ENCODE measurements around the gene FBXO42. TPM values are rescaled to one million over a fixed set of nuclear protein-coding genes. Genes with fewer than 3 reads are reported as not detected.
"Not testable (repeated sequence)": the region's sequence is repeated elsewhere in the genome, so short reads cannot be mapped to it uniquely, and the experiment has no call there.

FBXO42 gene
- total RNA-seq, 1 donor from 2014 or later: 17.1 TPM

GRCh38 chr1:16375521-16376340 lies 23.5 kb upstream of the FBXO42 start:
- DNase-seq (no peak), ATAC-seq (ENCODE audit: poor library complexity) (peak; percentile 43)
- intact Hi-C loops (cut with DNase I): no loop called here

- intact Hi-C loops (cut with DNase I): no loop called here
- ATAC-seq (ENCODE audit: poor library complexity): no peak
- no peak for DNase-seq
Observed at GRCh38 chr1:16374266-16374665, 22.0 kb upstream of the FBXO42 start.

DNA sequence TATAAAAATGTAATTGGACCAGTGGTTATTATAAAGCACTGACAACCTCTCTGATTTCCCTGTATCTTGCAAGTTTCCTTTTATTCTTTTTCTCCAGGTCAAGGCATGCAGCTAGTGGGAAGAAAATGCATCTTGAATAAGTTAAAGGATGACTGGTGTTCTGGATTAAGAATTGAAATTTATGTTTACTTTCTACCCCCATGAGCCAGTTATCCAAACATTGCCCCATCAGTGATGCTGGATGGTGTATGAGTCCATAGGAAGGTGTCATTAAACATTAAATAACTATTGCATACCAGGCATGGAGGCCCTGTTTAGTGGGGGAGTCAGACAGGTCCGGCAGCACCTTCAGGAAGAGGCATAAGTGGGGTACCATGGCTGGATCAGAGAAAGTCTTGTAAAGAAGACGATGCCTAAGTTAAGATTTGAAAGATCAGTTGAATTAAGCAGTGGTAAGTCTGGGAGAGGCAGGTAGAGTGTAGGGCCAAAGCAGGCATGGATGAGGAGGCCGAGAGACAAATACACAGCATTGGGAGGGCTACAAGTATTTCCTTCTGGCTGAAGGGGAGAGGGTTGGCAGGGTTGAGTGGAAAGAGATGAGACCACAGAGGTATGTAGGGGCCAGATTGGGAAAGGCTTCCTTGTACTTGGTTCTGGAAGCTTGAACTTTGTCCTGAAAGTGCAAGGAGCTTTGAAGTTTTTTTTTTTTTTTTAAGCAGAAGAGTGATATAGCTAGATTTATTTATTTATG lies 20.4 kb upstream of the FBXO42 start:
- DNase-seq (no peak), ATAC-seq (ENCODE audit: poor library complexity) (no peak)
- intact Hi-C loops (cut with DNase I): no loop called here

- DNase-seq (no peak), ATAC-seq (ENCODE audit: poor library complexity) (no peak)
- intact Hi-C loops (cut with DNase I): no loop called here
Observed at GRCh38 chr1:16371725-16372124, 19.4 kb upstream of the FBXO42 start.

DNA sequence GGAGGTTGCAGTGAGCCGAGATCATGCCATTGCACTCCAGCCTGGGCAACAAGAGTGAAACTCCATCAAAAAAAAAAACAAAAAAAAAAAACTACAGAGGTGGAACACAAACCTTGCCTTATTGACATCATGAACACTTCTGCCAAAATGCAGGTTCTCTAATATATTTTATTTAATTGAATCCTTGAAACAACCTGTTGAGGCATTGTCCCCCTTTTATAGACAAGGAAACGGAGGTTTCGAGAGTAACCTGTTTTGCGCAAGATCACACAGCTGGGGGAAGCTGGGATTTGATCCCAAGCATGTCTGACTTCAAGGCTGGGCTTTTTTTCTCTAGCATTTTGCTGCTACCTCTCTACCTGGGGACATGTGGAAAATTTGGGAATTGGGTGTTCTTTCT lies 17.5 kb upstream of the FBXO42 start:
- intact Hi-C loops (cut with DNase I): no loop called here
- no peak for DNase-seq
- ATAC-seq (ENCODE audit: poor library complexity): no peak

DNA sequence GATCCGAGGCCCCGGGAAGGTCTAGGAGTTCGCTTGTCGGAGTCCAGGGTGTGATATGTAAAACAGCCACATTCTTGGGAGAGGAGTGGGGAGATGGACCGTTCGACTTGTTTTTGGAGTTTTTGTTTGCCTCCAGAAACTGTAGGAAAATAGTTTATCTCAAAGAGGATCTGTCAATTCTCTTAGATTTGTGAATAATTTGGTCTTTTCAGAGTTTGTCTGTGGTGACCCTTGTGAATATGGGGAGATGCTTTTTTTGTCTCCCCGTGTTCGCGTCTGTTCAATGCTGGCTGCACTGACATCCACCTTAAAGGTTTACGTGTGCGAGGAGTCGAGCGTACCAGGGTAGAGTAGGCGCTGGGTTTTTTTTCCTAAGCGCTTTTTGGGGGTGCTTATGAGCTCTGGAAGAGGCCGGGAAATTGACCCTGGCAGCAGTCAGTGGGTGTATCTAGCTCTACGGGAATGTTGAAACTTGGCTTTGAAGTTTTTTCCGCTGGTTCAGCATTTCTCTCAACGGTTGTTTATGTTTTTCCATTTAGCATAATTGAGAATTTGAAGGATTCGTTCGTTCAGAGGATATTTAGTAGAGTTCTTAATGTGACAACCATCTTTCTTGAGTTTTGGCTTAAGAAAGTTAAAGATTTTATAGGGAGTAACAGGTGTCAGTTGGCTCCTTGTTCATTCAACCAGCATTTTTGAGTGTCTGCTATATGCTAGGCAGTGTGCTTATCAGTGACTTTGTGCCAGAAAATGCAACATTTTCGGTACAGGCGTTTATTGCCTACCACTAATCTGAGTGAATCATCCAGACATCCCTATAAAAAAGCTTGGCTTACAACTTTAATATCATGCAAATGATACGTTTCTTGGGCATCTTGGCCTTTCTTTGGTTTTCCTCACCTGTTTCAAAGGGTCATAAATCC lies 15.9 kb upstream of the FBXO42 start:
- no peak for DNase-seq
- intact Hi-C loops (cut with DNase I): no loop called here
- no peak for ATAC-seq (ENCODE audit: poor library complexity)

- intact Hi-C loops (cut with DNase I): no loop called here
- DNase-seq: peak; percentile 87
- peak; percentile 85 for ATAC-seq (ENCODE audit: poor library complexity)
Observed at GRCh38 chr1:16367258-16367967, 15.1 kb upstream of the FBXO42 start.

DNA sequence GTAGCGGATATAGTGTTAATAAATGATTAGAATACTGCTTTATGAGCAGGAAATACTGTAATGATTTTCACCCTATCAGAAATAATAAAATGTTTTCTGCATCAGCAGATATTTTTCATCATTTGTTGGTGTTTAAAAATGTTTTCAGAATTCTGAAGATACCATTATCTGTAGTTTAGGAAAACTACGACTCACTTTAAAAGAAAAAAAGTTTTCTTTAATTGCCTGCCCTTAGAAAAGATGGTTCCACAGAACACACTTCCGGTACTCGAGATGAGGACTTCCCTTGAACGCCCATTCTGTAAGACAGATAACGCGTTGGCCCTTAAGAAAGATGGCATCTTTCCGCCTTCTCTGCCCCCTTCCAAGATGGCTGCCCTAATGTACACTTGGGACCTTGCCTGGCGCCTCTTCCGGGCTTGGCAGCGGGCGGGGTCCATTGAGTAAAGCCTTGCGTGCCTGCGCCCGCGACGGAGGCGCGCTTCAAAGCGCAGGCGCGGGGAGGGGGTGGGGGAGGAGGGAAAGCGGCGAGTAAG lies 14.5 kb upstream of the FBXO42 start, which contains the start of gene SZRD1:
Gene SZRD1, plus strand, starts transcription at position 521 of the 536 bp plus-strand sequence. CDS start 16 bp downstream, outside the sequence.
- intact Hi-C loops (cut with DNase I): no loop called here
- peak; percentile 93 for ATAC-seq (ENCODE audit: poor library complexity)
- peak; percentile 99 for DNase-seq

DNA sequence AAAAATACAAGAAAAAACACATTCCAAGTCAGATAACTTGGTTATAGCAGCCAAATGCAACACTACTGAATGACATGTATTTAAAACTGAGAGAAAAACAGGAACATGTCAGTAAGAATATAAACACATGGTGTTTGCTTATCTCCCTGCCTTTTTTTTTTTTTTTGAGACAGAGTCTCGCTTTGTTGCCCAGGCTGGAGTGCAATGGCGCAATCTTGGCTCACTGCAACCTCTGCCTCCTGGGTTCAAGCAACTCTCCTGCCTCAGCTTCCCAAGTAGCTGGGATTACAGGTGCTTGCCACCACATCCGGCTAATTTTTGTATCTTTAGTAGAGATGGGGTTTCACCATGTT lies 12.8 kb upstream of the FBXO42 start:
- peak; percentile 5 for ATAC-seq (ENCODE audit: poor library complexity)
- intact Hi-C loops (cut with DNase I); DNase-seq: not testable (repeated sequence)

GRCh38 chr1:16356867-16357266 lies 4.6 kb upstream of the FBXO42 start:
- intact Hi-C loops (cut with DNase I): loop anchor here (5.0 kb wide), 1 partner anchor 275 kb away; no protein-coding TSS in a partner anchor
- ATAC-seq (ENCODE audit: poor library complexity): no peak
- no peak for DNase-seq

GRCh38 chr1:16354619-16355018 lies 2.3 kb upstream of the FBXO42 start:
- intact Hi-C loops (cut with DNase I): loop anchor here (5.0 kb wide), 2 partner anchors 107 to 272 kb away; no protein-coding TSS in a partner anchor
- DNase-seq (no peak), ATAC-seq (ENCODE audit: poor library complexity) (no peak)

GRCh38 chr1:16352842-16353535 lies 709 bp upstream of the FBXO42 start:
- no peak for ATAC-seq (ENCODE audit: poor library complexity)
- intact Hi-C loops (cut with DNase I): loop anchor here (5.0 kb wide), 1 partner anchor 106 kb away; no protein-coding TSS in a partner anchor

GRCh38 chr1:16351456-16351993 lies 755 bp downstream of the FBXO42 start:
- DNase-seq (no peak), ATAC-seq (ENCODE audit: poor library complexity) (peak; percentile 28)
- intact Hi-C loops (cut with DNase I): loop anchor here (5.0 kb wide), 1 partner anchor 104 kb away; no protein-coding TSS in a partner anchor

More at GRCh38 chr1:16352842-16353535, 709 bp upstream of the FBXO42 start:
- DNase-seq: no peak

DNA sequence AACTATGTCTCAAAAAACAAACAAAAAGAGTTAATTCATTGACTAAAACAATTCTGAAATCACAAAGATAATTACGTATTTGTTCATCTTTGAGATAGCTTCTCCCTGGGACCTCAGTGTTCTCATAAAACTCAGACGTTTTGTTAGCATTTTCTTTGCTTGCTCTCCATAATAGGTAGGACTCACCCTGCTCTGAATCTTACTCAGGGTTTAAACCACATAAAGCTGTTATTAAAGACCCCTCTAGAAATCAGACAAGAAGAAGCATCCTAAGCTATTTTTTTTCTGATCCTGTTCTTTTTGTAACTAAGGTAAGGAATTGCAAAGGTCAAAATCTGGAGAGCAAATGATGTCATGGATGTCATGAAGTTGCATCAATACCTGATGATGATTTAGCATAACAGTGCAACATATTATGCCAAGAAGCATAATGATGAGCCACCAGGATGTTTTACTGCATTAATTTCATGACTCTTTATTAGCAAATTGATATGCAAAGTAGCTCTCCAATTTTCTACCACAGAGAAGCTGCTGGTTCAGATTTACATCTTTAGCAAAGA lies 2.4 kb downstream of the FBXO42 start:
- no peak for ATAC-seq (ENCODE audit: poor library complexity)
- intact Hi-C loops (cut with DNase I): loop anchor here (5.0 kb wide), 1 partner anchor 103 kb away; no protein-coding TSS in a partner anchor
- no peak for DNase-seq

- intact Hi-C loops (cut with DNase I): no loop called here
- ATAC-seq (ENCODE audit: poor library complexity): no peak
Observed at GRCh38 chr1:16348414-16349182, 3.7 kb downstream of the FBXO42 start.

DNA sequence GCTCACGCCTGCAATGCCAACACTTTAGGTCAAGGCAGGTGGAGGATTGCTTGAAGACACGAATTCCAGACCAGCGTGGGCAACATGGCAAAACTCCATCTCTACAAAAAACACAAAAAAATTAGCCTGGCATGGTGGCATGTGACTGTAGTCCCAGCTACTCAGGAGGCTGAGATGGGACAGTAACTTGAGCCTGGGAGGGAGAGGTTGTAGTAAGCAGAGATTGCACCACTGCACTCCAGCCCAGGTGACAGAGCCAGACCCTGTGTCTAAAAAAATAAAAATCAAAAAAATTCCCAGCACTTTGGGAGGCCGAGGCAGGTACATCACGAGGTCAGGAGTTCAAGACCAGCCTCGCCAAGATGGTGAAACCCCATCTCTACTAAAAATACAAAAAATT lies 9.0 kb downstream of the FBXO42 start:
- ATAC-seq (ENCODE audit: poor library complexity); DNase-seq; intact Hi-C loops (cut with DNase I): not testable (repeated sequence)

More at GRCh38 chr1:16348414-16349182, 3.7 kb downstream of the FBXO42 start:
- no peak for DNase-seq
